ENCODE data around the gene ZNF641. TPM values are rescaled to one million over a fixed set of nuclear protein-coding genes. Genes with fewer than 3 reads are reported as not detected.

The ZNF641 gene
- total RNA-seq, 4 donors from 2014 or later: 27.1 to 33.0 (median 30.7) TPM

DNA sequence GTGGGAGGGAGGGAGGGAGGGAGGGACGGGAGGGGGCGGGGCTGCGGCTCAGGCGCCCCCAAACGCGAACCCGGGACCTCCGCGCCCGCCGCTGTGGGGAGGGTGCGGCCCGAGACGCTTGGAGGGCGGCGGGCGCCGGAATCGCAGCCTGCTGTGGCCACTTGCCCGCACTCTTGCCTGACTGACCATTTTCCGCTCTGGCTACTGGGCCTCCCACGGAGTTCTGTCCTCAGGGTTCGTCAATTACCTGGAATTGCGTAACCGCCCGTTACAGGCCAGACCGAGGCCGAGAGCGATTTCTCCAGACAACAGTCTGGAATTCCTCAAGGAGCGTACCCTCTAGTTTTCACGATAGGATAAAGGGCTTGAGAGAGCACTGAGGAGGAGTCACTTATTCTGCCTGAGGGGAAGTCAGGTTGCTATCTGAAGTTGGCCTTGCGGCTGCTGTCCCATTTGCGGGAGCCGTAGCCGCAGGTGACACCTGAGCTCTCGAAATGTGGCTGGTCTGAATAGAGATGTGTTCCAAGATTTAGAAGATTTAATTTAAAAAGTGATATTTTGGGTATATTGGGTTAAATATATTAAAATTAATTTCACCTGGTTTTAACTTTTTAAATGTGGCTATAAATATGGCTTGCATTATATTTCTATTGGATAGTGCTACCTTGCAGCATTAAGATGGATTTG lies 446 bp upstream of the ZNF641 start:
- WGBS, 2 donors (ENCODE audit: low coverage in 1 of 2): 3 to 14% methylated on average over 1 to 5 of the region's 36 CpGs
- Histone ChIP-seq H3K27ac (peak overlapping the region; percentile 76 to 97 (median 89)), H3K27me3 (no peaks in the 10 kb centered on the region), H3K36me3 (peaks cover 0 to 18% of the 10 kb centered on the region in 2 donors), H3K4me3 (peak overlapping the region; percentile 59 to 64), H3K4me1 (peaks cover 0 to 37% (median 9%) of the 10 kb centered on the region in 3 donors), H3K9me3 (no peaks in the 10 kb centered on the region)
- peak; percentile 86 for ATAC-seq
- TF ChIP-seq POLR2AphosphoS5 (IDR thresholded peaks at IDR 0.05) (peak; percentile 67), POLR2A (IDR thresholded peaks at IDR 0.05) (peak; percentile 37 to 44), EP300 (IDR thresholded peaks at IDR 0.05) (no peak)
- TF ChIP-seq, protein P1, sequence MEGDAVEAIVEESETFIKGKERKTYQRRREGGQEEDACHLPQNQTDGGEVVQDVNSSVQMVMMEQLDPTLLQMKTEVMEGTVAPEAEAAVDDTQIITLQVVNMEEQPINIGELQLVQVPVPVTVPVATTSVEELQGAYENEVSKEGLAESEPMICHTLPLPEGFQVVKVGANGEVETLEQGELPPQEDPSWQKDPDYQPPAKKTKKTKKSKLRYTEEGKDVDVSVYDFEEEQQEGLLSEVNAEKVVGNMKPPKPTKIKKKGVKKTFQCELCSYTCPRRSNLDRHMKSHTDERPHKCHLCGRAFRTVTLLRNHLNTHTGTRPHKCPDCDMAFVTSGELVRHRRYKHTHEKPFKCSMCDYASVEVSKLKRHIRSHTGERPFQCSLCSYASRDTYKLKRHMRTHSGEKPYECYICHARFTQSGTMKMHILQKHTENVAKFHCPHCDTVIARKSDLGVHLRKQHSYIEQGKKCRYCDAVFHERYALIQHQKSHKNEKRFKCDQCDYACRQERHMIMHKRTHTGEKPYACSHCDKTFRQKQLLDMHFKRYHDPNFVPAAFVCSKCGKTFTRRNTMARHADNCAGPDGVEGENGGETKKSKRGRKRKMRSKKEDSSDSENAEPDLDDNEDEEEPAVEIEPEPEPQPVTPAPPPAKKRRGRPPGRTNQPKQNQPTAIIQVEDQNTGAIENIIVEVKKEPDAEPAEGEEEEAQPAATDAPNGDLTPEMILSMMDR (IDR thresholded peaks at IDR 0.05): peak in 1 of 4 experiments; percentile 23

DNA sequence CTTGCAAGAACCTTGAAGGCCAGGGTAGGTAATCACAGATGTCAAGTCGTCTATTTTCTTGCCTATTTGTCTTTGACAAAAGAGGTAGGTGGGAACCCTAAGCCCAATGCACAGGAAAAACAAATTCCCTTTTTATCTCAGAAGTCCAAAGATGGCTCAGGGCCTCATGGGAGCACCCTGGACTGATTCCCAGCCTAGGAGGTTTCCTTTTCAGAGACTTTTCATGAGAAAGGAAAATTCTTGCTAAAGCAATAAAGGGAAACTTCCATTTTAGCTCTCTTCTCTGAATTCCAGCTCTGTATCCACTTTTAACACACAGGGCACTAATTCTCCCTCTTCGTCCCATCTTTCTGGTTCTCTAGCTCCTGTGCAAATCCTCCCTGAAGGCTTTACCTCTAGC lies 1.2 kb downstream of the ZNF641 start:
- no peak for ATAC-seq
- H3K4me3 ChIP-seq: peak overlapping the region; percentile 59 to 64
- WGBS, 2 donors (ENCODE audit: low coverage in 1 of 2): 6 to 9% methylated on average over 2 of the region's 2 CpGs
- no peaks in the 10 kb centered on the region for H3K9me3 ChIP-seq
- no peak for TF ChIP-seq EP300 (IDR thresholded peaks at IDR 0.05)
- TF ChIP-seq POLR2A (IDR thresholded peaks at IDR 0.05): no peak
- TF ChIP-seq, protein P1 (IDR thresholded peaks at IDR 0.05): no peak
- no peak for TF ChIP-seq POLR2AphosphoS5 (IDR thresholded peaks at IDR 0.05)
- H3K27me3 ChIP-seq: no peaks in the 10 kb centered on the region
- peak overlapping the region; percentile 76 to 97 (median 89) for H3K27ac ChIP-seq
- peaks cover 0 to 37% (median 9%) of the 10 kb centered on the region in 3 donors for H3K4me1 ChIP-seq
- H3K36me3 ChIP-seq: peaks cover 0 to 35% of the 10 kb centered on the region in 2 donors

DNA sequence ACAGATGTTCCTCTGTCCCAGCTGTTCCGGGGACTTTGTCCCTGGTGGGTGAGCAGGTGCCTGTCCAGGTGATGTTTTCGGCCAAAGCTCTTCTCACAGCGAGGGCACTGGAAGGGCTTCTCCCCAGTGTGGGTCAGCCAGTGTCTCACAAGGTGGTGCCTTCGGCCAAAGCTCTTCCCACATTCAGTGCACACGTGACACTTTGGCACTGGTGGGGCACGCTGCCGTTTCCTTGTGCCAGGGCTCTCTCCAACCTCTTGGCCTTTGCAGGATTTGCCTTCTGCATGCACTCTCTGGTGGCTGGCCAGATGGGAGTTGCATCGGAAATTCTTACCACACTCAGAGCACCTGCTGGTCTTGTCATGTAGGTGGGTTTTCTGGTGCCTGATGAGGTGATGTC lies 7.7 kb downstream of the ZNF641 start:
- Histone ChIP-seq H3K4me3 (no peak overlapping the region), H3K27ac (no peak overlapping the region), H3K4me1 (no peaks in the 10 kb centered on the region), H3K9me3 (no peaks in the 10 kb centered on the region), H3K27me3 (no peaks in the 10 kb centered on the region), H3K36me3 (peaks cover 0 to 85% of the 10 kb centered on the region in 2 donors)
- WGBS, 2 donors (ENCODE audit: low coverage in 1 of 2): 89 to 100% methylated on average over 2 to 3 of the region's 8 CpGs
- no peak for TF ChIP-seq EP300 (IDR thresholded peaks at IDR 0.05)
- TF ChIP-seq, protein P1 (IDR thresholded peaks at IDR 0.05): no peak
- TF ChIP-seq POLR2A (IDR thresholded peaks at IDR 0.05): no peak
- no peak for TF ChIP-seq POLR2AphosphoS5 (IDR thresholded peaks at IDR 0.05)
- ATAC-seq: no peak

DNA sequence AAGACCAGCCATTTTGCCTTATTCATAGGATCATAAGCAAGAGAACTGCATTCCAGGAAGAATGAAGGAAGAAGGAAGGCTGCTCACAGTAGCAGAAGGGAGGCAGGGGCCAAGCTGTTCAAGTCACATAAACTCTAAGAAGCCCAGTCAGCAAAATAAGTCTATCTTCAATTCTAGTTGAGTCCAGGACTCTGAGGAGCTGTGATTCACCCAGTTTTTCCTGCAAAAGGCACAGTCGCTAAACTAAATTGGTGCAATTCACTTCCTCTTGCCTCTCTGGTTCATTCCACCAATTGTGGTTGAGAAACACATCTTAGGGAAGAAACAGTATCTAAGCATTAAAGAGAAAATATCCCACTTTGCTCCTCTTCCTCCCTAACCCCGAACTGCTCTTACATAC lies 9.8 kb downstream of the ZNF641 start:
- no peaks in the 10 kb centered on the region for H3K9me3 ChIP-seq
- no peak overlapping the region for H3K27ac ChIP-seq
- peaks cover 0 to 65% of the 10 kb centered on the region in 2 donors for H3K36me3 ChIP-seq
- no peaks in the 10 kb centered on the region for H3K4me1 ChIP-seq
- TF ChIP-seq EP300 (IDR thresholded peaks at IDR 0.05): no peak
- no peak for TF ChIP-seq POLR2AphosphoS5 (IDR thresholded peaks at IDR 0.05)
- TF ChIP-seq, protein P1 (IDR thresholded peaks at IDR 0.05): no peak
- no peak for TF ChIP-seq POLR2A (IDR thresholded peaks at IDR 0.05)
- no peak overlapping the region for H3K4me3 ChIP-seq
- no peak for ATAC-seq
- no peaks in the 10 kb centered on the region for H3K27me3 ChIP-seq
- WGBS, 2 donors (ENCODE audit: low coverage in 1 of 2): 77 to 95% methylated on average over 2 of the region's 2 CpGs
